ENCODE data around the gene DHX57.

DNA sequence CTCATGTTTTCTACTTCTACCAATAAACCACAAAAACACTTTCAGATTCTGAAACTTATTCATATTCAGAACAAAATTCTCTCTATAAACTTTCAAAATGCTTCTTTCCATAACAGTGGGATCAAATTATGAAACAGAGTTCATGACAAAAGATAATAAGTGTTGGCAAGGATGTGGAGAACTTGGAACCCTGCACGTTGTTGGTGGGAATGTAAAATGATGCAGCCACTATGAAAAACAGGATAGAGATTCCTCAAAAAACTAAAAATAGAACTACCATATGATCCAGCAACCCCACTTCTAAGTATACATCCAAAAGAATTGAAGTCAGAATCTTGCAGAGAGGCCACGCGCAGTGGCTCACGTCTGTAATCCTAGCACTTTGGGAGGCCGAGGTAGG, 52.3 kb downstream of the DHX57 start:
- TF ChIP-seq, protein P1, sequence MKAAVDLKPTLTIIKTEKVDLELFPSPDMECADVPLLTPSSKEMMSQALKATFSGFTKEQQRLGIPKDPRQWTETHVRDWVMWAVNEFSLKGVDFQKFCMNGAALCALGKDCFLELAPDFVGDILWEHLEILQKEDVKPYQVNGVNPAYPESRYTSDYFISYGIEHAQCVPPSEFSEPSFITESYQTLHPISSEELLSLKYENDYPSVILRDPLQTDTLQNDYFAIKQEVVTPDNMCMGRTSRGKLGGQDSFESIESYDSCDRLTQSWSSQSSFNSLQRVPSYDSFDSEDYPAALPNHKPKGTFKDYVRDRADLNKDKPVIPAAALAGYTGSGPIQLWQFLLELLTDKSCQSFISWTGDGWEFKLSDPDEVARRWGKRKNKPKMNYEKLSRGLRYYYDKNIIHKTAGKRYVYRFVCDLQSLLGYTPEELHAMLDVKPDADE (IDR thresholded peaks at IDR 0.05), result no peak
- TF ChIP-seq, protein P2, sequence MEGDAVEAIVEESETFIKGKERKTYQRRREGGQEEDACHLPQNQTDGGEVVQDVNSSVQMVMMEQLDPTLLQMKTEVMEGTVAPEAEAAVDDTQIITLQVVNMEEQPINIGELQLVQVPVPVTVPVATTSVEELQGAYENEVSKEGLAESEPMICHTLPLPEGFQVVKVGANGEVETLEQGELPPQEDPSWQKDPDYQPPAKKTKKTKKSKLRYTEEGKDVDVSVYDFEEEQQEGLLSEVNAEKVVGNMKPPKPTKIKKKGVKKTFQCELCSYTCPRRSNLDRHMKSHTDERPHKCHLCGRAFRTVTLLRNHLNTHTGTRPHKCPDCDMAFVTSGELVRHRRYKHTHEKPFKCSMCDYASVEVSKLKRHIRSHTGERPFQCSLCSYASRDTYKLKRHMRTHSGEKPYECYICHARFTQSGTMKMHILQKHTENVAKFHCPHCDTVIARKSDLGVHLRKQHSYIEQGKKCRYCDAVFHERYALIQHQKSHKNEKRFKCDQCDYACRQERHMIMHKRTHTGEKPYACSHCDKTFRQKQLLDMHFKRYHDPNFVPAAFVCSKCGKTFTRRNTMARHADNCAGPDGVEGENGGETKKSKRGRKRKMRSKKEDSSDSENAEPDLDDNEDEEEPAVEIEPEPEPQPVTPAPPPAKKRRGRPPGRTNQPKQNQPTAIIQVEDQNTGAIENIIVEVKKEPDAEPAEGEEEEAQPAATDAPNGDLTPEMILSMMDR (conservative IDR thresholded peaks at IDR 0.05; ENCODE audit: low read depth in 2 of 2), result no peak
- TF ChIP-seq CREB1 (CRISPR knock-in tag; IDR thresholded peaks at IDR 0.05; ENCODE audit: low read depth) (no peak), EZH2 (IDR thresholded peaks at IDR 0.05; ENCODE audit: low read depth, unreplicated experiment) (no peak), POLR2AphosphoS5 (IDR thresholded peaks at IDR 0.05; ENCODE audit: low read depth) (no peak), ZNF114 (CRISPR knock-in tag; IDR thresholded peaks at IDR 0.05) (no peak), EZH2phosphoT487 (IDR thresholded peaks at IDR 0.05; ENCODE audit: unreplicated experiment) (no peak), NANOG (IDR thresholded peaks at IDR 0.05; ENCODE audit: borderline replicate concordance) (no peak), JUNB (IDR thresholded peaks at IDR 0.05; ENCODE audit: unreplicated experiment) (no peak), ZNF331 (CRISPR knock-in tag; IDR thresholded peaks at IDR 0.05; ENCODE audit: low read depth) (no peak), STAT1 (IDR thresholded peaks at IDR 0.05; ENCODE audit: unreplicated experiment) (no peak)
- TF ChIP-seq, protein P3, sequence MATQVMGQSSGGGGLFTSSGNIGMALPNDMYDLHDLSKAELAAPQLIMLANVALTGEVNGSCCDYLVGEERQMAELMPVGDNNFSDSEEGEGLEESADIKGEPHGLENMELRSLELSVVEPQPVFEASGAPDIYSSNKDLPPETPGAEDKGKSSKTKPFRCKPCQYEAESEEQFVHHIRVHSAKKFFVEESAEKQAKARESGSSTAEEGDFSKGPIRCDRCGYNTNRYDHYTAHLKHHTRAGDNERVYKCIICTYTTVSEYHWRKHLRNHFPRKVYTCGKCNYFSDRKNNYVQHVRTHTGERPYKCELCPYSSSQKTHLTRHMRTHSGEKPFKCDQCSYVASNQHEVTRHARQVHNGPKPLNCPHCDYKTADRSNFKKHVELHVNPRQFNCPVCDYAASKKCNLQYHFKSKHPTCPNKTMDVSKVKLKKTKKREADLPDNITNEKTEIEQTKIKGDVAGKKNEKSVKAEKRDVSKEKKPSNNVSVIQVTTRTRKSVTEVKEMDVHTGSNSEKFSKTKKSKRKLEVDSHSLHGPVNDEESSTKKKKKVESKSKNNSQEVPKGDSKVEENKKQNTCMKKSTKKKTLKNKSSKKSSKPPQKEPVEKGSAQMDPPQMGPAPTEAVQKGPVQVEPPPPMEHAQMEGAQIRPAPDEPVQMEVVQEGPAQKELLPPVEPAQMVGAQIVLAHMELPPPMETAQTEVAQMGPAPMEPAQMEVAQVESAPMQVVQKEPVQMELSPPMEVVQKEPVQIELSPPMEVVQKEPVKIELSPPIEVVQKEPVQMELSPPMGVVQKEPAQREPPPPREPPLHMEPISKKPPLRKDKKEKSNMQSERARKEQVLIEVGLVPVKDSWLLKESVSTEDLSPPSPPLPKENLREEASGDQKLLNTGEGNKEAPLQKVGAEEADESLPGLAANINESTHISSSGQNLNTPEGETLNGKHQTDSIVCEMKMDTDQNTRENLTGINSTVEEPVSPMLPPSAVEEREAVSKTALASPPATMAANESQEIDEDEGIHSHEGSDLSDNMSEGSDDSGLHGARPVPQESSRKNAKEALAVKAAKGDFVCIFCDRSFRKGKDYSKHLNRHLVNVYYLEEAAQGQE (IDR thresholded peaks at IDR 0.05; ENCODE audit: unreplicated experiment), result no peak
- TF ChIP-seq, protein P4, sequence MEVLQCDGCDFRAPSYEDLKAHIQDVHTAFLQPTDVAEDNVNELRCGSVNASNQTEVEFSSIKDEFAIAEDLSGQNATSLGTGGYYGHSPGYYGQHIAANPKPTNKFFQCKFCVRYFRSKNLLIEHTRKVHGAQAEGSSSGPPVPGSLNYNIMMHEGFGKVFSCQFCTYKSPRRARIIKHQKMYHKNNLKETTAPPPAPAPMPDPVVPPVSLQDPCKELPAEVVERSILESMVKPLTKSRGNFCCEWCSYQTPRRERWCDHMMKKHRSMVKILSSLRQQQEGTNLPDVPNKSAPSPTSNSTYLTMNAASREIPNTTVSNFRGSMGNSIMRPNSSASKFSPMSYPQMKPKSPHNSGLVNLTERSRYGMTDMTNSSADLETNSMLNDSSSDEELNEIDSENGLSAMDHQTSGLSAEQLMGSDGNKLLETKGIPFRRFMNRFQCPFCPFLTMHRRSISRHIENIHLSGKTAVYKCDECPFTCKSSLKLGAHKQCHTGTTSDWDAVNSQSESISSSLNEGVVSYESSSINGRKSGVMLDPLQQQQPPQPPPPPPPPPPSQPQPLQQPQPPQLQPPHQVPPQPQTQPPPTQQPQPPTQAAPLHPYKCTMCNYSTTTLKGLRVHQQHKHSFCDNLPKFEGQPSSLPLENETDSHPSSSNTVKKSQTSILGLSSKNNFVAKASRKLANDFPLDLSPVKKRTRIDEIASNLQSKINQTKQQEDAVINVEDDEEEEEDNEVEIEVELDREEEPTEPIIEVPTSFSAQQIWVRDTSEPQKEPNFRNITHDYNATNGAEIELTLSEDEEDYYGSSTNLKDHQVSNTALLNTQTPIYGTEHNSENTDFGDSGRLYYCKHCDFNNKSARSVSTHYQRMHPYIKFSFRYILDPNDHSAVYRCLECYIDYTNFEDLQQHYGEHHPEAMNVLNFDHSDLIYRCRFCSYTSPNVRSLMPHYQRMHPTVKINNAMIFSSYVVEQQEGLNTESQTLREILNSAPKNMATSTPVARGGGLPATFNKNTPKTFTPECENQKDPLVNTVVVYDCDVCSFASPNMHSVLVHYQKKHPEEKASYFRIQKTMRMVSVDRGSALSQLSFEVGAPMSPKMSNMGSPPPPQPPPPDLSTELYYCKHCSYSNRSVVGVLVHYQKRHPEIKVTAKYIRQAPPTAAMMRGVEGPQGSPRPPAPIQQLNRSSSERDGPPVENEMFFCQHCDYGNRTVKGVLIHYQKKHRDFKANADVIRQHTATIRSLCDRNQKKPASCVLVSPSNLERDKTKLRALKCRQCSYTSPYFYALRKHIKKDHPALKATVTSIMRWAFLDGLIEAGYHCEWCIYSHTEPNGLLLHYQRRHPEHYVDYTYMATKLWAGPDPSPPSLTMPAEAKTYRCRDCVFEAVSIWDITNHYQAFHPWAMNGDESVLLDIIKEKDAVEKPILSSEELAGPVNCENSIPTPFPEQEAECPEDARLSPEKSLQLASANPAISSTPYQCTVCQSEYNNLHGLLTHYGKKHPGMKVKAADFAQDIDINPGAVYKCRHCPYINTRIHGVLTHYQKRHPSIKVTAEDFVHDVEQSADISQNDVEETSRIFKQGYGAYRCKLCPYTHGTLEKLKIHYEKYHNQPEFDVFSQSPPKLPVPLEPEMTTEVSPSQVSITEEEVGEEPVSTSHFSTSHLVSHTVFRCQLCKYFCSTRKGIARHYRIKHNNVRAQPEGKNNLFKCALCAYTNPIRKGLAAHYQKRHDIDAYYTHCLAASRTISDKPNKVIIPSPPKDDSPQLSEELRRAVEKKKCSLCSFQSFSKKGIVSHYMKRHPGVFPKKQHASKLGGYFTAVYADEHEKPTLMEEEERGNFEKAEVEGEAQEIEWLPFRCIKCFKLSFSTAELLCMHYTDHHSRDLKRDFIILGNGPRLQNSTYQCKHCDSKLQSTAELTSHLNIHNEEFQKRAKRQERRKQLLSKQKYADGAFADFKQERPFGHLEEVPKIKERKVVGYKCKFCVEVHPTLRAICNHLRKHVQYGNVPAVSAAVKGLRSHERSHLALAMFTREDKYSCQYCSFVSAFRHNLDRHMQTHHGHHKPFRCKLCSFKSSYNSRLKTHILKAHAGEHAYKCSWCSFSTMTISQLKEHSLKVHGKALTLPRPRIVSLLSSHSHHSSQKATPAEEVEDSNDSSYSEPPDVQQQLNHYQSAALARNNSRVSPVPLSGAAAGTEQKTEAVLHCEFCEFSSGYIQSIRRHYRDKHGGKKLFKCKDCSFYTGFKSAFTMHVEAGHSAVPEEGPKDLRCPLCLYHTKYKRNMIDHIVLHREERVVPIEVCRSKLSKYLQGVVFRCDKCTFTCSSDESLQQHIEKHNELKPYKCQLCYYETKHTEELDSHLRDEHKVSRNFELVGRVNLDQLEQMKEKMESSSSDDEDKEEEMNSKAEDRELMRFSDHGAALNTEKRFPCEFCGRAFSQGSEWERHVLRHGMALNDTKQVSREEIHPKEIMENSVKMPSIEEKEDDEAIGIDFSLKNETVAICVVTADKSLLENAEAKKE (CRISPR knock-in tag; IDR thresholded peaks at IDR 0.05), result no peak

Measured in GM23338 (cell line).